DMS53 treated with DMSO at 0.1 percent for 48 hours (cell line): ENCODE data around the gene SLX9.

Experiments
- DNase-seq: peaks from one replicate; lab custom pipeline; 2025; ENCODE audit not compliant: unreplicated experiment; lab: John Stamatoyannopoulos, UW

The SLX9 gene

GRCh38 chr21:44999972-45000636 lies 60.3 kb downstream of the SLX9 start:
- DNase-seq, result no peak

- DNase-seq, result no peak
Measured at GRCh38 chr21:45000637-45001133, 60.9 kb downstream of the SLX9 start.

- no peak for DNase-seq
Measured at GRCh38 chr21:45001134-45002095, 61.6 kb downstream of the SLX9 start.

- DNase-seq, result no peak
Measured at GRCh38 chr21:45002381-45003204, 62.8 kb downstream of the SLX9 start.

GRCh38 chr21:45003331-45004058 lies 63.7 kb downstream of the SLX9 start:
- DNase-seq, result no peak

- DNase-seq, result no peak
Measured at GRCh38 chr21:45004059-45004422, 64.2 kb downstream of the SLX9 start.

GRCh38 chr21:45004481-45005247 lies 64.8 kb downstream of the SLX9 start:
- no peak for DNase-seq

- DNase-seq, result no peak
Measured at GRCh38 chr21:45006536-45007095, 66.8 kb downstream of the SLX9 start.

GRCh38 chr21:45009616-45010015 lies 69.8 kb downstream of the SLX9 start:
- no peak for DNase-seq

GRCh38 chr21:45010096-45010495 lies 70.3 kb downstream of the SLX9 start:
- no peak for DNase-seq

- DNase-seq, result no peak
Measured at GRCh38 chr21:45010860-45011259, 71.0 kb downstream of the SLX9 start.

GRCh38 chr21:45011426-45011825 lies 71.6 kb downstream of the SLX9 start:
- DNase-seq, result no peak

GRCh38 chr21:45011911-45012661 lies 72.3 kb downstream of the SLX9 start:
- no peak for DNase-seq

GRCh38 chr21:45012662-45013259 lies 72.9 kb downstream of the SLX9 start:
- DNase-seq, result no peak

GRCh38 chr21:45013260-45013841 lies 73.5 kb downstream of the SLX9 start:
- DNase-seq, result no peak

- DNase-seq, result no peak
Measured at GRCh38 chr21:45014747-45015468, 75.1 kb downstream of the SLX9 start.

- DNase-seq, result no peak
Measured at GRCh38 chr21:45015469-45015860, 75.6 kb downstream of the SLX9 start.
